Esophagus muscularis mucosa (tissue), 4 donors: Measurements from ENCODE around the gene GRIK1.

ENCODE experiments used
- EP300 ChIP-seq: sonication (generic); formaldehyde crosslinking; IDR thresholded peaks from one replicate; pipeline ENCODE4 v1.6.1; 2017; ENCODE audit warnings: antibody characterized with exemption
- POLR2A ChIP-seq: fragments of 450-650 bp; IDR thresholded peaks from one replicate; pipeline ENCODE4 v1.6.1; 2017; ENCODE audit warnings: antibody characterized with exemption, moderate library complexity, mild to moderate bottlenecking, low read depth
- POLR2AphosphoS5 ChIP-seq, 2 donors: sonication (generic); formaldehyde crosslinking; IDR thresholded peaks; one replicate each; pipeline ENCODE4 v1.6.1; 2017; ENCODE audit warnings: antibody characterized with exemption in 2 of 2
- TF ChIP-seq, protein P1 (sequence below), 3 experiments: fragments of 200-600 bp in 2 of 3; fragments of 450-650 bp in 1 of 3; sonication (generic) in 2 of 3; IDR thresholded peaks; one replicate each; pipeline ENCODE4 v1.5.1; 2017 to 2019; ENCODE audit warnings: antibody characterized with exemption in 3 of 3, mild to moderate bottlenecking in 2 of 3, moderate library complexity in 1 of 3

DNA sequence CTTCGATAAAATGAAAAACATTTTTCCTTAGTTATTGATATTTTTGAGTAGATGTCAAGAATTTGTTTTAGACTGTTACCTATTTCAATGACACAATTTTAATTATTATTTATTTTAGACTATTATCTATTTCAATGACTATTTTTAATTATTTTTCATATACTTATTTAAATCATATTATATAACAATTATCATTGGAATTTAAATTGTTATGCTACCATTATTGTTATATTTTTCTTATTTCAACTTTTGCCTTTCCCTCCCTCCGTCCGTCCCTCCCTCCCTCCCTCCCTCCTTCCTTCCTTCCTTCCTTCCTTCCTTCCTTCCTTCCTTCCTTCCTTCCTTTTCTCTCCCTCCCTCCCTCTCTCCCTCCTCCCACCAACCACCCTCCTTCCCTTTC is 229.3 kb downstream of the GRIK1 start:
- TF ChIP-seq EP300 (no peak), POLR2A (no peak), POLR2AphosphoS5 (IDR thresholded peaks at IDR 0.05) (no peak)
- TF ChIP-seq, protein P1, sequence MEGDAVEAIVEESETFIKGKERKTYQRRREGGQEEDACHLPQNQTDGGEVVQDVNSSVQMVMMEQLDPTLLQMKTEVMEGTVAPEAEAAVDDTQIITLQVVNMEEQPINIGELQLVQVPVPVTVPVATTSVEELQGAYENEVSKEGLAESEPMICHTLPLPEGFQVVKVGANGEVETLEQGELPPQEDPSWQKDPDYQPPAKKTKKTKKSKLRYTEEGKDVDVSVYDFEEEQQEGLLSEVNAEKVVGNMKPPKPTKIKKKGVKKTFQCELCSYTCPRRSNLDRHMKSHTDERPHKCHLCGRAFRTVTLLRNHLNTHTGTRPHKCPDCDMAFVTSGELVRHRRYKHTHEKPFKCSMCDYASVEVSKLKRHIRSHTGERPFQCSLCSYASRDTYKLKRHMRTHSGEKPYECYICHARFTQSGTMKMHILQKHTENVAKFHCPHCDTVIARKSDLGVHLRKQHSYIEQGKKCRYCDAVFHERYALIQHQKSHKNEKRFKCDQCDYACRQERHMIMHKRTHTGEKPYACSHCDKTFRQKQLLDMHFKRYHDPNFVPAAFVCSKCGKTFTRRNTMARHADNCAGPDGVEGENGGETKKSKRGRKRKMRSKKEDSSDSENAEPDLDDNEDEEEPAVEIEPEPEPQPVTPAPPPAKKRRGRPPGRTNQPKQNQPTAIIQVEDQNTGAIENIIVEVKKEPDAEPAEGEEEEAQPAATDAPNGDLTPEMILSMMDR (IDR thresholded peaks at IDR 0.05): no peak
